ENCODE results near the gene ZBTB49. TPM values are rescaled to one million over a fixed set of nuclear protein-coding genes. Genes with fewer than 3 reads are reported as not detected.

ZBTB49 gene
- total RNA-seq, 1 experiment from 2014 or later: 2.4 TPM

Other genes starting within 250 kb of the ZBTB49 start
- not detected in 2 replicates for gene OTOP1, start 63.3 kb upstream of the ZBTB49 start, total RNA-seq (2014; rRNA removed; shearing (Covaris generic))
- 40.6 and 45.6 TPM in 2 replicates for gene TMEM128, start 42.0 kb upstream of the ZBTB49 start, total RNA-seq (2014; rRNA removed; shearing (Covaris generic))
- 31.1 and 39.9 TPM in 2 replicates for gene LYAR, start 97 bp upstream of the ZBTB49 start, total RNA-seq (2014; rRNA removed; shearing (Covaris generic))
- 25.3 and 31.1 TPM in 2 replicates for gene NSG1, start 96.9 kb downstream of the ZBTB49 start, total RNA-seq (2014; rRNA removed; shearing (Covaris generic))